Measurements from ENCODE around the gene AMH. TPM values are rescaled to one million over a fixed set of nuclear protein-coding genes. Genes with fewer than 3 reads are reported as not detected.
"Not testable (repeated sequence)": the region's sequence is repeated elsewhere in the genome, so short reads cannot be mapped to it uniquely, and the experiment has no call there.

AMH gene
- total RNA-seq: 5.1 TPM

DNA sequence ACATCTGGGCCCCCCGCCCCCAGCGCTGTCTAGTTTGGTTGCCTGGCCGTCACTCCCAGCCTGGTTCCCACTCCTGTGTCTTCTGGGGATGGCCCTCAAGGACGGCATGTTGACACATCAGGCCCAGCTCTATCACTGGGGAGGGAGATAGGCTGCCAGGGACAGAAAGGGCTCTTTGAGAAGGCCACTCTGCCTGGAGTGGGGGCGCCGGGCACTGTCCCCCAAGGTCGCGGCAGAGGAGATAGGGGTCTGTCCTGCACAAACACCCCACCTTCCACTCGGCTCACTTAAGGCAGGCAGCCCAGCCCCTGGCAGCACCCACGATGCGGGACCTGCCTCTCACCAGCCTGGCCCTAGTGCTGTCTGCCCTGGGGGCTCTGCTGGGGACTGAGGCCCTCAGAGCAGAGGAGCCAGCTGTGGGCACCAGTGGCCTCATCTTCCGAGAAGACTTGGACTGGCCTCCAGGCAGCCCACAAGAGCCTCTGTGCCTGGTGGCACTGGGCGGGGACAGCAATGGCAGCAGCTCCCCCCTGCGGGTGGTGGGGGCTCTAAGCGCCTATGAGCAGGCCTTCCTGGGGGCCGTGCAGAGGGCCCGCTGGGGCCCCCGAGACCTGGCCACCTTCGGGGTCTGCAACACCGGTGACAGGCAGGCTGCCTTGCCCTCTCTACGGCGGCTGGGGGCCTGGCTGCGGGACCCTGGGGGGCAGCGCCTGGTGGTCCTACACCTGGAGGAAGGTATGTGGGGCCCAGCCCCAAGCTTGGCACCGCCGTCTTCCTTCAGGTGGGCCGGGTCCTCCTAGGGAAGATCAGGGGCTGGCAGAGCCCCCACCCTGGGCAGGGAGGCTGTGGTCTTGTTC is at the start of gene AMH:
AMH (plus strand) TSS at position 314 of the 857 bp plus-strand sequence; CDS start at position 324, 10 bp downstream.
- no peak for DNase-seq (ENCODE audit: low spot score)

GRCh38 chr19:2199861-2200623 is 49.1 kb upstream of the AMH start:
- no peak for DNase-seq (ENCODE audit: low spot score)

GRCh38 chr19:2200624-2201294 is 48.4 kb upstream of the AMH start:
- DNase-seq (ENCODE audit: low spot score): not testable (repeated sequence)

GRCh38 chr19:2201473-2202148 is 47.5 kb upstream of the AMH start:
- DNase-seq (ENCODE audit: low spot score): no peak

GRCh38 chr19:2202366-2202765 is 46.8 kb upstream of the AMH start:
- DNase-seq (ENCODE audit: low spot score): no peak

GRCh38 chr19:2207008-2207407 is 42.1 kb upstream of the AMH start:
- no peak for DNase-seq (ENCODE audit: low spot score)

DNA sequence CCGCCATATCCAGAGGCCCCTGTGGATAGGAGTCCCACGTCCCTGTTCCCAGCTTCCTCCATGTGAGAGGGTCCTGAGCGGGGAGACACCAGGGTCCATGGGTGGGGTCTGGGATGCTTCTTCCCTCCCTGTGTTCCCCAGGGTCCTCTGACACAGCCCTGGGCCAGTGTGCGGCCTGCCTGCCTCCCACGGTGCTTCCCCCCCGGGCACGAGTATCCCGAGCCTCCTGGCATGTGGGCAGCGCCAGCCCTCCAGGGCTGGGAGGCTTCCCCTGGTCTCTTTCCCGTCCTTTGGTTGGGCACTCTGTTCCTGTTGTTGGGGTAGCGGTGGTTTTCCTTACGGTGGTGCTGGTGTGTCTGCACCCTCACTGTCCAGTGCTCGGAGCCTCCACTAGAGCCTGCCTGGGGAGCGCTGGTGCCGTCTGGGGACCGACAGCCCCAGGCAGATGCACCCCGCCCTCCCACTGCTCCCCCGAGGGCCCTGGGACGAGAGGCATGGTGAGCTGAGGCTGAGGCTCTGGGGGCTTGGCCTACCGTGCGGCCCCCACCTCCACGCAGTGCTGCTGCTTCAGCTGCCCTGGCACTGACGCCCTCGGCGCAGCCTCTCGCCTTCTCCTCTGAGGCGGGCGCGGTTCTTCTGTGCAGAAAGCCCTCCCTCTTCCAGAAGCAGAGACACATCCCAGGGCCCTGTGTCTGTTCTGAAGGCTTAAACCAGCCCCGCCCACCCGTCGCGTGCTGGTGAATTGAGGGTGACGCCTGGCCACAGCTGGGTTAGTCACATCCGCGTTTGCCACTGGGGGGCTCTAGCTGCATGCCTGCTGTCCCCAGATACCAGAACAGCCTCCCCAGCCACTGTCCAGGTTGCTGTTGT is 40.9 kb upstream of the AMH start:
- peak; percentile 51 for DNase-seq (ENCODE audit: low spot score)

- DNase-seq (ENCODE audit: low spot score): no peak
These were observed 40.1 kb upstream of the AMH start for GRCh38 chr19:2208975-2209374.

- no peak for DNase-seq (ENCODE audit: low spot score)
These were observed 39.7 kb upstream of the AMH start for GRCh38 chr19:2209408-2209807.

DNA sequence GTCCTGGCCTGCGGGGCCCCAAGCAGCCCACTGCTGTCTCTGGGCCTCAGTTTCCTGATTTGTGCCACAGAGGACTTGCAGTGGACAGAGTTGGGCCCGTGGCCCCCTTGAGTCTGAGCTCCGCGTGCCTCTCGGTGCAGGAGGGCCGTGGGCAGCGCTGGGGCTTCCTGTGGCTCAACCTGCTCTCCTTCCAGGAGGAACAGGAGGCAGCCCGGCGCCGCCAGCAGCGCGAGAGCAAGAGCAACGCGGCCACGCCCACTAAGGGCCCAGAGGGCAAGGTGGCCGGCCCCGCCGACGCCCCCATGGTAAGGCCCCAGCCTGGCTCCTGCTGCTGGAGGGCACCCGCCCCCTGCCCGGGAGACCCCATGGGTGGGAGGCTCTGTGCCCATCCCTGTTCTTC is 38.9 kb upstream of the AMH start:
- no peak for DNase-seq (ENCODE audit: low spot score)

GRCh38 chr19:2210987-2211740 is 38.0 kb upstream of the AMH start:
- DNase-seq (ENCODE audit: low spot score): no peak

- peak; percentile 62 for DNase-seq (ENCODE audit: low spot score)
These were observed 36.0 kb upstream of the AMH start for GRCh38 chr19:2212861-2213711.

- no peak for DNase-seq (ENCODE audit: low spot score)
These were observed 35.3 kb upstream of the AMH start for GRCh38 chr19:2213799-2214198.

DNA sequence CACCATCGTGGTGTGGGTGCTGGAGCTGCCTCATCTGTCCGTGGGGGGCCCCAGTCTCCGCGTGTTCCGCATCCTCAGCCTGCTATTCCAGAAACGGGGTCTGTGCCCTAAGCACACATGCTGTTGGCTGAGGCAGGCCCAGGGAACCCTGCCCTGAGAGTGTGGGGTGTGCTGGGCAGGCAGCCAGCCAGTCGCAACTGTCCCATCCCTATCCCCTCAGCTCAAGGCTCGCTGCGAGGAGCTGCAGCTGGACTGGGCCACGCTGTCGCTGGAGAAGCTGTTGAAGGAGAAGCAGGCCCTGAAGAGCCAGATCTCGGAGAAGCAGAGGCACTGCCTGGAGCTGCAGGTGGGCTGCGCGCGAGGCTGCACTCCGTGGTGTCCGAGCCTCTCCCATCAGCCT is 34.9 kb upstream of the AMH start:
- no peak for DNase-seq (ENCODE audit: low spot score)

DNA sequence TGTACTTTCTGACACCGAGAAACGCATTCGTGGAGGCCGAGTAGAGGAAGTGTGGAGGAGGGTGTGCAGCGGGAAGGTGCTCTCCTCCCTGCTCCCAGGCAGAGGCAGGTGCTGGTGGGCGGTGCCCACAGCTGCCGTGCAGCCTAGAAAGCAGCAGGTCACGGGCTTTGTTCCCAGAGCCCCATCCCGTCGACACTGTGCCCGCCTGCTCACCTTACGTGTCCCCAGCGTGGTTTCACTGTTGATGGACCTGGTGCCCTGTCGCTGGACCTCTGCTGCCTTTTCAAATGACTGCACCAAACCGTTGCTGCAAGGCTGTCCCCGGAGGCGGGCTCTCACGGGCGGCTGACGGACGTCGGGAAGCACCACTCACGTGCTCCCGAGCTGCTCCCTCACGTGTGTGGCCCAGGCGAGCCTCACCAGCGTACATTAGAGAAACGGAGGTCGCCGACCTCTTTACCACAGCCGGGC is 33.8 kb upstream of the AMH start:
- no peak for DNase-seq (ENCODE audit: low spot score)

GRCh38 chr19:2216361-2217225 is 32.5 kb upstream of the AMH start:
- no peak for DNase-seq (ENCODE audit: low spot score)

DNA sequence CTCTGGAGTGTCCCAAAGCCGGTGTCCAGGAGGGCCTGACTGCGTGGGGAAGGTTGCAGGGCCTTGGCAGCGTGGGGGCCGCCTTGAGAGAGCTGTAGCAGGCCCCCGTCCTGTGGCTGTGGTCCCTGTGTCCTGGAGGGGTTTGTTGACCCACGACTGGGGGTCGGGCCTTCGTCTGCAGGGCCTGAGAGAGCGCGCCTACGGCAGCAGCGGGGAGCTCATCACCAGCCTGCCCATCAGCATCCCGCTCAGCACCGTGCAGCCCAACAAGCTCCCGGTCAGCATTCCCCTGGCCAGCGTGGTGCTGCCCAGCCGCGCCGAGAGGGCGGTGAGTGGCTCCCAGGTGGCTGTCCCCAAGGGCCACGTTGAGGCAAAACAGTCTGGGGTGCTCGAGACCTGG is 31.5 kb upstream of the AMH start:
- no peak for DNase-seq (ENCODE audit: low spot score)

DNA sequence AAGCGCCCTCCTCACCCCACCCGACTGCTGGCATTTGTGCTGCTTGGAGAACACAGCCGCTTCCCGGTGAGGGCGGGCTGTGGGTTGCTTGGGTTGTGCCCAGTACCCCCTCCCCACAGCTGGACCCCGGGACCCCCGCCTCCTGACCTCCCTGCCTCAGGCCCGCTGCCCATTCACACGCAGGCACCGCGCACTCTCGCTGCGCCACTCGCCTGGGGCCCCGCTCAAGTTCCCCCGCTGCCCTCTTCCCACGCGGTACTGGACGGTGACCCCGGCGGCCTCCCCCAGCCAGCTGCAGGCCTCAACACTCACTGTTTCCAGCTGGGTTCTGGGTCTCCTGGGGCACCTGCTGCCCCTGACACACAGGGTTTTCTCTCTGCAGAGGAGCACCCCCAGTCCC is 29.4 kb upstream of the AMH start:
- no peak for DNase-seq (ENCODE audit: low spot score)
